GM23338 (cell line): ENCODE results near the gene TMTC4. TPM values are rescaled to one million over a fixed set of nuclear protein-coding genes. Genes with fewer than 3 reads are reported as not detected.

Experiments
- EZH2phosphoT487 ChIP-seq: fragments of 200-600 bp; sonication (generic); IDR thresholded peaks from one replicate; pipeline ENCODE4 v1.8.1; 2018; ENCODE audit warnings: antibody characterized with exemption; ENCODE audit not compliant: unreplicated experiment
- JUNB ChIP-seq: IDR thresholded peaks from one replicate; pipeline ENCODE4 v1.6.1; 2016; ENCODE audit warnings: antibody characterized with exemption; ENCODE audit not compliant: unreplicated experiment
- REST ChIP-seq: IDR thresholded peaks from one replicate; pipeline ENCODE4 v1.6.1; 2018; ENCODE audit warnings: antibody characterized with exemption; ENCODE audit not compliant: unreplicated experiment
- ZNF331 ChIP-seq: fragments of 250-450 bp; sonication (Bioruptor Pico); IDR thresholded peaks from 2 replicates; pipeline ENCODE4 v1.5.0; 2020; ENCODE audit warnings: low read depth, mild to moderate bottlenecking, moderate library complexity
- polyA plus RNA-seq: library from polyadenylated mRNA; unstranded; fragments of >200 nt; fragmentation: Nextera tagmentation; extraction: Ambion mirVana; gene quantifications from 2 replicates; pipeline ENCODE4 v1.2.1, GENCODE V29; 2016
- total RNA-seq: library from RNA; depleted of rRNA; stranded (reverse); fragments of >200 nt; shearing (Covaris generic); gene quantifications from 2 replicates; pipeline ENCODE4 v1.2.3, GENCODE V29; 2014
- TF ChIP-seq, protein P1 (sequence below): fragments of 250-450 bp; sonication (Bioruptor Pico); IDR thresholded peaks from 2 replicates; pipeline ENCODE4 v1.5.0; 2020; ENCODE audit warnings: mild to moderate bottlenecking, moderate library complexity
- TF ChIP-seq, protein P2 (sequence below), 2 experiments: fragments of 200-600 bp in 1 of 2; sonication (generic) in 1 of 2; conservative IDR thresholded peaks; 2 replicates each; pipeline versions ENCODE4 v1.5.1 to v1.6.1; 2016 to 2017; ENCODE audit warnings: antibody characterized with exemption in 2 of 2, low read depth in 2 of 2, mild to moderate bottlenecking in 2 of 2, moderate library complexity in 1 of 2

The TMTC4 gene
- total and polyA plus RNA-seq, 2 experiments from 2014 or later = 21.9 to 50.0 TPM

DNA sequence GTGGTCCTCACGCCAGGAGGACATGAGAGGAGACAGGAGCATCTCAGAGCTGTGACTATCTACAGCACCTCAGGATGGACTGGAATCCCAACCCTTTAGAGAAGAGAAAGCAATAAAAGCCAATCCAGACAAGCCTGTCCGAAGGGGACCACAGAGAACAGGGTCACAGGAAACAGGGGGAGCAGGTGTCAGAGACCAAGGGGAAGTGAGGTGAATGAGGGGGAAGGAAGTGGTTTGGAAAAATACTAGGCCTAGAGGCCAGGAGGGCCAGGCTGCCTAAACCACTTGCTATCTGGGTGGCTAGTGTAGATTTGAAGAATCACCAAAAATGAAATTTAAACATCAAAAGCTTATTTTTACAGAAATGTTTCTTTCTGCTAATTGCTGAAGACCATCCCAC, 16.2 kb downstream of the TMTC4 start (continued):
- TF ChIP-seq, protein P1, sequence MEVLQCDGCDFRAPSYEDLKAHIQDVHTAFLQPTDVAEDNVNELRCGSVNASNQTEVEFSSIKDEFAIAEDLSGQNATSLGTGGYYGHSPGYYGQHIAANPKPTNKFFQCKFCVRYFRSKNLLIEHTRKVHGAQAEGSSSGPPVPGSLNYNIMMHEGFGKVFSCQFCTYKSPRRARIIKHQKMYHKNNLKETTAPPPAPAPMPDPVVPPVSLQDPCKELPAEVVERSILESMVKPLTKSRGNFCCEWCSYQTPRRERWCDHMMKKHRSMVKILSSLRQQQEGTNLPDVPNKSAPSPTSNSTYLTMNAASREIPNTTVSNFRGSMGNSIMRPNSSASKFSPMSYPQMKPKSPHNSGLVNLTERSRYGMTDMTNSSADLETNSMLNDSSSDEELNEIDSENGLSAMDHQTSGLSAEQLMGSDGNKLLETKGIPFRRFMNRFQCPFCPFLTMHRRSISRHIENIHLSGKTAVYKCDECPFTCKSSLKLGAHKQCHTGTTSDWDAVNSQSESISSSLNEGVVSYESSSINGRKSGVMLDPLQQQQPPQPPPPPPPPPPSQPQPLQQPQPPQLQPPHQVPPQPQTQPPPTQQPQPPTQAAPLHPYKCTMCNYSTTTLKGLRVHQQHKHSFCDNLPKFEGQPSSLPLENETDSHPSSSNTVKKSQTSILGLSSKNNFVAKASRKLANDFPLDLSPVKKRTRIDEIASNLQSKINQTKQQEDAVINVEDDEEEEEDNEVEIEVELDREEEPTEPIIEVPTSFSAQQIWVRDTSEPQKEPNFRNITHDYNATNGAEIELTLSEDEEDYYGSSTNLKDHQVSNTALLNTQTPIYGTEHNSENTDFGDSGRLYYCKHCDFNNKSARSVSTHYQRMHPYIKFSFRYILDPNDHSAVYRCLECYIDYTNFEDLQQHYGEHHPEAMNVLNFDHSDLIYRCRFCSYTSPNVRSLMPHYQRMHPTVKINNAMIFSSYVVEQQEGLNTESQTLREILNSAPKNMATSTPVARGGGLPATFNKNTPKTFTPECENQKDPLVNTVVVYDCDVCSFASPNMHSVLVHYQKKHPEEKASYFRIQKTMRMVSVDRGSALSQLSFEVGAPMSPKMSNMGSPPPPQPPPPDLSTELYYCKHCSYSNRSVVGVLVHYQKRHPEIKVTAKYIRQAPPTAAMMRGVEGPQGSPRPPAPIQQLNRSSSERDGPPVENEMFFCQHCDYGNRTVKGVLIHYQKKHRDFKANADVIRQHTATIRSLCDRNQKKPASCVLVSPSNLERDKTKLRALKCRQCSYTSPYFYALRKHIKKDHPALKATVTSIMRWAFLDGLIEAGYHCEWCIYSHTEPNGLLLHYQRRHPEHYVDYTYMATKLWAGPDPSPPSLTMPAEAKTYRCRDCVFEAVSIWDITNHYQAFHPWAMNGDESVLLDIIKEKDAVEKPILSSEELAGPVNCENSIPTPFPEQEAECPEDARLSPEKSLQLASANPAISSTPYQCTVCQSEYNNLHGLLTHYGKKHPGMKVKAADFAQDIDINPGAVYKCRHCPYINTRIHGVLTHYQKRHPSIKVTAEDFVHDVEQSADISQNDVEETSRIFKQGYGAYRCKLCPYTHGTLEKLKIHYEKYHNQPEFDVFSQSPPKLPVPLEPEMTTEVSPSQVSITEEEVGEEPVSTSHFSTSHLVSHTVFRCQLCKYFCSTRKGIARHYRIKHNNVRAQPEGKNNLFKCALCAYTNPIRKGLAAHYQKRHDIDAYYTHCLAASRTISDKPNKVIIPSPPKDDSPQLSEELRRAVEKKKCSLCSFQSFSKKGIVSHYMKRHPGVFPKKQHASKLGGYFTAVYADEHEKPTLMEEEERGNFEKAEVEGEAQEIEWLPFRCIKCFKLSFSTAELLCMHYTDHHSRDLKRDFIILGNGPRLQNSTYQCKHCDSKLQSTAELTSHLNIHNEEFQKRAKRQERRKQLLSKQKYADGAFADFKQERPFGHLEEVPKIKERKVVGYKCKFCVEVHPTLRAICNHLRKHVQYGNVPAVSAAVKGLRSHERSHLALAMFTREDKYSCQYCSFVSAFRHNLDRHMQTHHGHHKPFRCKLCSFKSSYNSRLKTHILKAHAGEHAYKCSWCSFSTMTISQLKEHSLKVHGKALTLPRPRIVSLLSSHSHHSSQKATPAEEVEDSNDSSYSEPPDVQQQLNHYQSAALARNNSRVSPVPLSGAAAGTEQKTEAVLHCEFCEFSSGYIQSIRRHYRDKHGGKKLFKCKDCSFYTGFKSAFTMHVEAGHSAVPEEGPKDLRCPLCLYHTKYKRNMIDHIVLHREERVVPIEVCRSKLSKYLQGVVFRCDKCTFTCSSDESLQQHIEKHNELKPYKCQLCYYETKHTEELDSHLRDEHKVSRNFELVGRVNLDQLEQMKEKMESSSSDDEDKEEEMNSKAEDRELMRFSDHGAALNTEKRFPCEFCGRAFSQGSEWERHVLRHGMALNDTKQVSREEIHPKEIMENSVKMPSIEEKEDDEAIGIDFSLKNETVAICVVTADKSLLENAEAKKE (CRISPR knock-in tag) = no peak
- TF ChIP-seq REST (no peak), EZH2phosphoT487 (no peak), ZNF331 (CRISPR knock-in tag) (no peak), JUNB (no peak)
- TF ChIP-seq, protein P2, sequence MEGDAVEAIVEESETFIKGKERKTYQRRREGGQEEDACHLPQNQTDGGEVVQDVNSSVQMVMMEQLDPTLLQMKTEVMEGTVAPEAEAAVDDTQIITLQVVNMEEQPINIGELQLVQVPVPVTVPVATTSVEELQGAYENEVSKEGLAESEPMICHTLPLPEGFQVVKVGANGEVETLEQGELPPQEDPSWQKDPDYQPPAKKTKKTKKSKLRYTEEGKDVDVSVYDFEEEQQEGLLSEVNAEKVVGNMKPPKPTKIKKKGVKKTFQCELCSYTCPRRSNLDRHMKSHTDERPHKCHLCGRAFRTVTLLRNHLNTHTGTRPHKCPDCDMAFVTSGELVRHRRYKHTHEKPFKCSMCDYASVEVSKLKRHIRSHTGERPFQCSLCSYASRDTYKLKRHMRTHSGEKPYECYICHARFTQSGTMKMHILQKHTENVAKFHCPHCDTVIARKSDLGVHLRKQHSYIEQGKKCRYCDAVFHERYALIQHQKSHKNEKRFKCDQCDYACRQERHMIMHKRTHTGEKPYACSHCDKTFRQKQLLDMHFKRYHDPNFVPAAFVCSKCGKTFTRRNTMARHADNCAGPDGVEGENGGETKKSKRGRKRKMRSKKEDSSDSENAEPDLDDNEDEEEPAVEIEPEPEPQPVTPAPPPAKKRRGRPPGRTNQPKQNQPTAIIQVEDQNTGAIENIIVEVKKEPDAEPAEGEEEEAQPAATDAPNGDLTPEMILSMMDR (conservative IDR thresholded peaks at IDR 0.05; ENCODE audit: low read depth in 2 of 2) = no peak
